IMR-90 (cell line): Measurements from ENCODE around the gene ELFN2. TPM values are rescaled to one million over a fixed set of nuclear protein-coding genes. Genes with fewer than 3 reads are reported as not detected.
A peak's percentile ranks its signal among the peaks of the same experiment; 100 is the strongest.

Experiments
- ATAC-seq: fragments of 200-7000 bp; cut with Tn5 transposase; 2 replicates; pipeline ENCODE4 v1.9.1; 2020; ENCODE audit warnings: low read depth, mild to moderate bottlenecking, moderate library complexity
- BruUV-seq: library from RNA; stranded (reverse); fragments of 400-500 nt; replicated peaks from 2 replicates; lab custom pipeline; 2021; lab: Mats Ljungman, UMichigan
- CTCF ChIA-PET: fragments of 300-600 bp; formaldehyde crosslinking; extraction: SDS; loops from one replicate; lab custom pipeline; 2021; ENCODE audit warnings: antibody characterized with exemption; lab: Yijun Ruan, JAX
- POLR2A ChIA-PET: fragments of 300-600 bp; sonication (Branson Sonifier 250); formaldehyde crosslinking; loops from one replicate; lab custom pipeline; 2022; ENCODE audit warnings: antibody characterized with exemption; ENCODE audit not compliant: unreplicated experiment; lab: Charles Lee
- DNase-seq: peaks from one replicate; pipeline ENCODE4 v3.0.0; 2013
- H2AFZ ChIP-seq: replicated peaks from 2 replicates; pipeline ENCODE3; 2013; ENCODE audit warnings: low read length, mild to moderate bottlenecking; ENCODE audit not compliant: poor library complexity
- H2AK5ac ChIP-seq: 2 replicates; pipeline ENCODE4 v1.6.1; 2013; ENCODE audit warnings: low read depth, low read length, inconsistent platforms
- H2AK9ac ChIP-seq: replicated peaks from 2 replicates; pipeline ENCODE3; 2013; ENCODE audit warnings: mild to moderate bottlenecking, low read depth, low read length, moderate library complexity; ENCODE audit not compliant: poor library complexity
- H2BK120ac ChIP-seq: 2 replicates; pipeline ENCODE4 v1.6.1; 2013; ENCODE audit warnings: low read depth, low read length, inconsistent platforms
- H2BK15ac ChIP-seq: 3 replicates; pipeline ENCODE4 v1.6.1; 2013; ENCODE audit warnings: low read depth, low read length, inconsistent platforms
- H2BK20ac ChIP-seq: 2 replicates; pipeline ENCODE4 v1.6.1; 2013; ENCODE audit warnings: low read depth, mild to moderate bottlenecking, inconsistent platforms, low read length, moderate library complexity
- H2BK5ac ChIP-seq: 2 replicates; pipeline ENCODE4 v1.6.1; 2013; ENCODE audit warnings: mild to moderate bottlenecking, low read depth, low read length, inconsistent platforms; ENCODE audit not compliant: poor library complexity, severe bottlenecking
- H3K14ac ChIP-seq: replicated peaks from 2 replicates; pipeline ENCODE4 v1.6.1; 2013; ENCODE audit warnings: low read depth, low read length, inconsistent platforms
- H3K18ac ChIP-seq: 2 replicates; pipeline ENCODE4 v1.6.1; 2013; ENCODE audit warnings: low read depth, low read length, control low read depth
- H3K23ac ChIP-seq: 2 replicates; pipeline ENCODE4 v1.6.1; 2013; ENCODE audit warnings: low read depth, low read length, inconsistent platforms
- H3K27ac ChIP-seq: 2 replicates; pipeline ENCODE4 v1.5.1; 2013; ENCODE audit warnings: mild to moderate bottlenecking, control low read depth, low read length; ENCODE audit not compliant: insufficient read depth
- H3K27me3 ChIP-seq: 2 replicates; pipeline ENCODE4 v1.6.1; 2013; ENCODE audit warnings: low read length; ENCODE audit not compliant: control insufficient read depth, insufficient read depth
- H3K36me3 ChIP-seq: 2 replicates; pipeline ENCODE4 v1.6.1; 2013; ENCODE audit warnings: low read length, mixed read lengths; ENCODE audit not compliant: control insufficient read depth, insufficient read depth
- H3K4ac ChIP-seq: 2 replicates; pipeline ENCODE4 v1.6.1; 2013; ENCODE audit warnings: low read depth, low read length, inconsistent platforms
- H3K4me1 ChIP-seq: 2 replicates; pipeline ENCODE4 v1.6.1; 2013; ENCODE audit warnings: low read length, mixed read lengths; ENCODE audit not compliant: control insufficient read depth, insufficient read depth
- H3K4me2 ChIP-seq: 2 replicates; pipeline ENCODE4 v1.6.1; 2013; ENCODE audit warnings: low read depth, mild to moderate bottlenecking, control low read depth, low read length, moderate library complexity
- H3K4me3 ChIP-seq: 2 replicates; pipeline ENCODE4 v1.5.1; 2013; ENCODE audit warnings: low read depth, mild to moderate bottlenecking, control low read depth, low read length, moderate library complexity; ENCODE audit not compliant: insufficient read depth
- H3K56ac ChIP-seq: 2 replicates; pipeline ENCODE4 v1.6.1; 2013; ENCODE audit warnings: low read length, inconsistent platforms; ENCODE audit not compliant: insufficient read depth; ENCODE audit errors: extremely low read depth
- H3K79me1 ChIP-seq, 2 experiments: 2 replicates each; pipeline ENCODE4 v1.6.1; 2013; ENCODE audit warnings: low read length in 2 of 2, inconsistent platforms in 1 of 2, low read depth in 1 of 2
- H3K9ac ChIP-seq: 2 replicates; pipeline ENCODE4 v1.6.1; 2013; ENCODE audit warnings: low read depth, low read length, control low read depth
- H3K9me1 ChIP-seq: 2 replicates; pipeline ENCODE4 v1.6.1; 2013; ENCODE audit warnings: low read length, inconsistent platforms; ENCODE audit not compliant: insufficient read depth
- H3K9me3 ChIP-seq: 2 replicates; pipeline ENCODE4 v1.6.1; 2013; ENCODE audit warnings: low read length; ENCODE audit not compliant: control insufficient read depth, insufficient read depth
- H4K20me1 ChIP-seq: 2 replicates; pipeline ENCODE4 v1.6.1; 2013; ENCODE audit warnings: low read length, inconsistent platforms; ENCODE audit not compliant: insufficient read depth
- H4K5ac ChIP-seq: 2 replicates; pipeline ENCODE4 v1.6.1; 2013; ENCODE audit warnings: mild to moderate bottlenecking, low read depth, low read length, control low read depth
- H4K8ac ChIP-seq, 2 experiments: 2 replicates each; pipeline ENCODE4 v1.6.1; 2013; ENCODE audit warnings: low read depth in 2 of 2, low read length in 2 of 2, control low read depth in 1 of 2, inconsistent platforms in 1 of 2
- H4K91ac ChIP-seq: 2 replicates; pipeline ENCODE4 v1.6.1; 2013; ENCODE audit warnings: low read depth, low read length, inconsistent platforms; ENCODE audit not compliant: insufficient read depth
- BHLHE40 ChIP-seq: fragments of 150-350 bp; IDR thresholded peaks from 2 replicates; pipeline ENCODE4 v1.6.1; 2016; ENCODE audit warnings: mild to moderate bottlenecking, low read depth, low read length
- CHD1 ChIP-seq: IDR thresholded peaks from 2 replicates; pipeline ENCODE4 v1.6.1; 2012; ENCODE audit warnings: low read depth, low read length, improper control_type of control experiment
- FOS ChIP-seq: fragments of 150-350 bp; IDR thresholded peaks from 2 replicates; pipeline ENCODE4 v1.6.1; 2016; ENCODE audit warnings: low read depth, low read length
- MAFK ChIP-seq: IDR thresholded peaks from 2 replicates; pipeline ENCODE4 v1.6.1; 2012; ENCODE audit warnings: low read depth, low read length, improper control_type of control experiment
- MAZ ChIP-seq: IDR thresholded peaks from 2 replicates; pipeline ENCODE4 v1.6.1; 2012; ENCODE audit warnings: low read depth, mild to moderate bottlenecking, low read length, improper control_type of control experiment, moderate library complexity, borderline replicate concordance
- MXI1 ChIP-seq: IDR thresholded peaks from 2 replicates; pipeline ENCODE4 v1.6.1; 2012; ENCODE audit warnings: low read depth, mild to moderate bottlenecking, low read length, moderate library complexity, borderline replicate concordance
- NFE2L2 ChIP-seq: fragments of 150-350 bp; IDR thresholded peaks from 2 replicates; pipeline ENCODE4 v1.6.1; 2016; ENCODE audit warnings: low read depth, mild to moderate bottlenecking, low read length
- POLR2A ChIP-seq: IDR thresholded peaks from 2 replicates; pipeline ENCODE4 v1.6.1; 2012; ENCODE audit warnings: mild to moderate bottlenecking, low read depth, low read length
- RAD21 ChIP-seq: IDR thresholded peaks from 2 replicates; pipeline ENCODE4 v1.6.1; 2012; ENCODE audit warnings: low read length, improper control_type of control experiment
- RCOR1 ChIP-seq: IDR thresholded peaks from 2 replicates; pipeline ENCODE4 v1.6.1; 2012; ENCODE audit warnings: mild to moderate bottlenecking, low read length, improper control_type of control experiment; ENCODE audit not compliant: insufficient replicate concordance
- SMC3 ChIP-seq: fragments of 150-350 bp; IDR thresholded peaks from 2 replicates; pipeline ENCODE4 v1.6.1; 2016; ENCODE audit warnings: low read depth, mild to moderate bottlenecking, antibody characterized with exemption, low read length, moderate library complexity
- WGBS, 2 experiments: methylation state at CpG; one replicate each; pipeline versions ENCODE4 v1.1.5 to v1.1.7; 2013; ENCODE audit warnings: missing lambda C conversion rate in 2 of 2; ENCODE audit not compliant: insufficient read length in 1 of 2; ENCODE audit errors: extremely low coverage in 2 of 2; 5-methylcytosine and 5-hydroxymethylcytosine counted together
- dilution Hi-C: fragments of 300-500 bp; cut with HindIII; formaldehyde crosslinking; loops from one replicate; pipeline ENCODE4 v1.14.3; 2018; ENCODE audit warnings: low sequenced_read_pairs; ENCODE audit not compliant: unreplicated experiment
- in situ Hi-C: fragments of 300-500 bp; cut with MboI; formaldehyde crosslinking; loops from 3 replicates; pipeline ENCODE4 v1.14.3; 2019; ENCODE audit warnings: low sequenced_read_pairs, inconsistent platforms, mixed read lengths
- intact Hi-C: fragments of 100-400 bp; cut with micrococcal nuclease; formaldehyde crosslinking; loops from 2 replicates; pipeline ENCODE4 v1.10.0; 2022
- polyA plus RNA-seq, 3 experiments: library from polyadenylated mRNA; depleted of rRNA; stranded (reverse); fragments of >200 nt; gene quantifications; 2 replicates each; pipeline ENCODE4 v1.2.3, GENCODE V29; 2012; ENCODE audit warnings: low replicate concordance in 1 of 3
- total RNA-seq: library from RNA; depleted of rRNA; stranded (reverse); fragments of >200 nt; gene quantifications from 2 replicates; pipeline ENCODE4 v1.2.3, GENCODE V29; 2012
- TF ChIP-seq, protein P1 (sequence below): conservative IDR thresholded peaks from 2 replicates; pipeline ENCODE4 v1.5.1; 2012; ENCODE audit warnings: mild to moderate bottlenecking, low read depth, low read length, improper control_type of control experiment
- TF ChIP-seq, protein P2 (sequence below): fragments of 150-350 bp; IDR thresholded peaks from 2 replicates; pipeline ENCODE4 v1.6.1; 2016; ENCODE audit warnings: low read depth, mild to moderate bottlenecking, low read length, moderate library complexity, borderline replicate concordance
- TF ChIP-seq, protein P3 (sequence below): fragments of 150-350 bp; IDR thresholded peaks from 2 replicates; pipeline ENCODE4 v1.6.1; 2017; ENCODE audit warnings: mild to moderate bottlenecking, antibody characterized with exemption, low read length, low read depth

The ELFN2 gene
- total and polyA plus RNA-seq, 2 of the 4 experiments (the other 2 are of a cell fraction), result 0.72 to 5.0 TPM

DNA sequence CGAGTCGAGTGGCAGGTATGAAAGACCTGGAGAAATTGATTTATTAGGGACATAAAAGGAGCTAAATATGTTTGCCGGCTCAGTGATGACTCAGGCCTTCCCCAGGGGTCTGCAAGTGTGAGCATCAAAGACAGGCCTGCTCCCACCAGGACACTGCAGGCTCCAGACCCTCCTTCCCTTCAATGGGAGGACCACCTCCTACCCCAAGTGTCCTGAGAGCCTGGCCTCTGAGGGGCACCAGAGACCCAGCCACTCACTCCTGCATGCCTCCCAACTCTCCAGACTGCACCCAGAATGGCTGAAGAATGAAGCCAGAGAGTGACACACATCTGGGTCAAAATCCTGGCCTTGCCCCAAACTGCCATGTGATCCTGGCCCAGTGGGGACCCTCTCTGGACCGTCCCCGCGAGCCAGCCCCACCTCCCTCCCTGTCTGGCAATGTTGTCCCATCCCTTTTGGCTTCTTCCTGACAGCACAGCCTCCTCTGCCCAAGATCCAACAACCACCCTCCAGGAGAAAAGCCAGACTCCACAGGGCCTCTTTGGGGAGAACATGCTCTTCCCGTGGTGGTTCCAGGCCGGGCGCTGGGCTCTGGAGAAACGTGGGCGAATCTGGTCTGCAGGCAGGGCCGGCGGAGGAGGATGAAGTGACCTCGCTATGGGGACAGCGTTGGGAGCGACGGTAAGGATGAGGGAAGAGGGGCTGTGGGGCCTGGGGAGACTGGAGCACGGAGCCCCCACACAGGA, 108.7 kb downstream of the ELFN2 start:
- H3K9ac ChIP-seq, result no peak overlapping the region
- H2AFZ ChIP-seq, result peak overlapping the region; percentile 18
- H2BK120ac ChIP-seq, result peak overlapping the region; percentile 47
- peaks cover 17% of the 10 kb centered on the region for H3K4me1 ChIP-seq
- no peaks in the 10 kb centered on the region for H3K9me1 ChIP-seq
- ATAC-seq, result no peak
- H3K56ac ChIP-seq, result no peak overlapping the region
- ChIA-PET CTCF (interaction anchor here (1.1 kb wide), 2 partner anchors 137 to 140 kb away, joined by 3 to 4 read pairs; no protein-coding TSS in a partner anchor), POLR2A (no interaction called here)
- H3K4me3 ChIP-seq, result no peak overlapping the region
- peak overlapping the region; percentile 13; the same call in 1 of the 2 replicates for H4K91ac ChIP-seq
- dilution Hi-C loops, result no loop called here
- DNase-seq, result no peak
- no peak overlapping the region; the same call in 2 of the 3 replicates for H2BK15ac ChIP-seq
- in situ Hi-C loops, result loop anchor here (5.0 kb wide), 1 partner anchor 139 kb away; no protein-coding TSS in a partner anchor
- no peak overlapping the region for H3K4me2 ChIP-seq
- intact Hi-C loops, result loop anchor here (5.0 kb wide), 1 partner anchor 219 kb away; no protein-coding TSS in a partner anchor
- H3K18ac ChIP-seq, result no peak overlapping the region
- no peaks in the 10 kb centered on the region for H3K36me3 ChIP-seq
- H3K79me1 ChIP-seq, result no peaks in the 10 kb centered on the region
- peak overlapping the region; percentile 19 for H3K4ac ChIP-seq
- H3K14ac ChIP-seq, result no peak overlapping the region; the same call in 1 of the 2 replicates
- H2AK5ac ChIP-seq, result peak overlapping the region; percentile 66
- no peak overlapping the region for H3K27ac ChIP-seq
- no peak overlapping the region for H3K23ac ChIP-seq
- H2AK9ac ChIP-seq, result peak overlapping the region; percentile 29
- no TSS peak for BruUV-seq
- no peak overlapping the region for H4K8ac ChIP-seq
- H4K20me1 ChIP-seq, result no peaks in the 10 kb centered on the region
- peak overlapping the region; percentile 5; the same call in 1 of the 2 replicates for H2BK20ac ChIP-seq
- 61% methylated on average over 9 of the region's 18 CpGs; no CpG with 5 or more reads in 1 of the 2 experiments for WGBS, 2 experiments
- H2BK5ac ChIP-seq, result no peak overlapping the region
- no peaks in the 10 kb centered on the region for H3K9me3 ChIP-seq
- H4K5ac ChIP-seq, result no peak overlapping the region
- H3K27me3 ChIP-seq, result no peaks in the 10 kb centered on the region
- TF ChIP-seq SMC3 (peak; percentile 40), RAD21 (peak; percentile 54), MXI1 (no peak), MAZ (no peak), POLR2A (no peak), MAFK (no peak), RCOR1 (no peak), NFE2L2 (no peak), CHD1 (no peak), BHLHE40 (no peak), FOS (no peak)
- TF ChIP-seq, protein P1, sequence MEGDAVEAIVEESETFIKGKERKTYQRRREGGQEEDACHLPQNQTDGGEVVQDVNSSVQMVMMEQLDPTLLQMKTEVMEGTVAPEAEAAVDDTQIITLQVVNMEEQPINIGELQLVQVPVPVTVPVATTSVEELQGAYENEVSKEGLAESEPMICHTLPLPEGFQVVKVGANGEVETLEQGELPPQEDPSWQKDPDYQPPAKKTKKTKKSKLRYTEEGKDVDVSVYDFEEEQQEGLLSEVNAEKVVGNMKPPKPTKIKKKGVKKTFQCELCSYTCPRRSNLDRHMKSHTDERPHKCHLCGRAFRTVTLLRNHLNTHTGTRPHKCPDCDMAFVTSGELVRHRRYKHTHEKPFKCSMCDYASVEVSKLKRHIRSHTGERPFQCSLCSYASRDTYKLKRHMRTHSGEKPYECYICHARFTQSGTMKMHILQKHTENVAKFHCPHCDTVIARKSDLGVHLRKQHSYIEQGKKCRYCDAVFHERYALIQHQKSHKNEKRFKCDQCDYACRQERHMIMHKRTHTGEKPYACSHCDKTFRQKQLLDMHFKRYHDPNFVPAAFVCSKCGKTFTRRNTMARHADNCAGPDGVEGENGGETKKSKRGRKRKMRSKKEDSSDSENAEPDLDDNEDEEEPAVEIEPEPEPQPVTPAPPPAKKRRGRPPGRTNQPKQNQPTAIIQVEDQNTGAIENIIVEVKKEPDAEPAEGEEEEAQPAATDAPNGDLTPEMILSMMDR, result peak; percentile 36
- TF ChIP-seq, protein P2, sequence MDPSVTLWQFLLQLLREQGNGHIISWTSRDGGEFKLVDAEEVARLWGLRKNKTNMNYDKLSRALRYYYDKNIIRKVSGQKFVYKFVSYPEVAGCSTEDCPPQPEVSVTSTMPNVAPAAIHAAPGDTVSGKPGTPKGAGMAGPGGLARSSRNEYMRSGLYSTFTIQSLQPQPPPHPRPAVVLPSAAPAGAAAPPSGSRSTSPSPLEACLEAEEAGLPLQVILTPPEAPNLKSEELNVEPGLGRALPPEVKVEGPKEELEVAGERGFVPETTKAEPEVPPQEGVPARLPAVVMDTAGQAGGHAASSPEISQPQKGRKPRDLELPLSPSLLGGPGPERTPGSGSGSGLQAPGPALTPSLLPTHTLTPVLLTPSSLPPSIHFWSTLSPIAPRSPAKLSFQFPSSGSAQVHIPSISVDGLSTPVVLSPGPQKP, result no peak
- TF ChIP-seq, protein P3, sequence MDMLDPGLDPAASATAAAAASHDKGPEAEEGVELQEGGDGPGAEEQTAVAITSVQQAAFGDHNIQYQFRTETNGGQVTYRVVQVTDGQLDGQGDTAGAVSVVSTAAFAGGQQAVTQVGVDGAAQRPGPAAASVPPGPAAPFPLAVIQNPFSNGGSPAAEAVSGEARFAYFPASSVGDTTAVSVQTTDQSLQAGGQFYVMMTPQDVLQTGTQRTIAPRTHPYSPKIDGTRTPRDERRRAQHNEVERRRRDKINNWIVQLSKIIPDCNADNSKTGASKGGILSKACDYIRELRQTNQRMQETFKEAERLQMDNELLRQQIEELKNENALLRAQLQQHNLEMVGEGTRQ, result no peak
